Superior temporal gyrus (tissue), 1 donor: Measurements from ENCODE around the gene NUP210.

Experiments
- DNase-seq: peaks from one replicate; pipeline ENCODE4 v3.0.0-alpha.2; 2016; ENCODE audit errors: extremely low spot score

Gene NUP210

GRCh38 chr3:13275376-13276005 lies 144.6 kb downstream of the NUP210 start:
- no peak for DNase-seq

GRCh38 chr3:13274551-13275332 lies 145.4 kb downstream of the NUP210 start:
- no peak for DNase-seq

- DNase-seq = no peak
These were observed 146.0 kb downstream of the NUP210 start for GRCh38 chr3:13274125-13274524.

GRCh38 chr3:13273604-13274105 lies 146.5 kb downstream of the NUP210 start:
- DNase-seq = no peak

DNA sequence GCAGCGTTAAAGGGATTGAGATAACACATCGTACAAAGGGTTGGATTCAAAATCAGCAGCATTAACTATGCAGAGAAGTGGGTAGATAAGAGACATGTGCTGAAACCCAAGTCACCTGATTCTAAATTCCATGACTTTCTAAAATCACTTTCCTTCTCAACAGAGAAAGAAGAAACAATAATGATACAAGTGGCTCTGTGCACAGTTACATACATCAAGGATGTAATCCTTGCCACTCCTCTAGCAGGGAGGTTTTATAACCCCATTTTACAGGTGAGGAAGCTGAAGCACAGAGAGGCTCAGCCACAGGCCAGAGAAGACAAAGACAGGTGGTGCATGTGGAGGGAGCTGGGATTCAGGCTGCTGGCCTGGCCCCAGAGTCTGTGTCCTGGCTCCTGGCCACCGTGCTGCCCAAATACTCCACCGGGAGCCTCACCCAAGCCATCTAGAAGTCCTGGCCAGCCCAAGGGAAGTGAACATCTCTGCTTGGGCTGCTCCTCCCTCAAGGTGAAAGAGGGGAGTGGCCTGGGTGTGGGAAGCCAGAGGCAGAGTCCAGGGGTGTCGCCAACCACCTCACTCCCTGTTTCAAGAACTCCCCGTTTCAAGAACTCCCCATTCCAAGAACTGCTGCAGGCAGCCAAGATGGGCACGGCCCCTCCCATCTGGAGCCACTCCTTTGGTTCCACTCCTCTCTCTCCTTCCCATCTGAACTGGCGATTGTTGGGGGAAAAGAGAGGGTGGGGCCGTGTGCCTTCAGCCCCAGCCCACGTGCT lies 147.1 kb downstream of the NUP210 start:
- DNase-seq = no peak

- no peak for DNase-seq
These were observed 150.3 kb downstream of the NUP210 start for GRCh38 chr3:13269711-13270378.

GRCh38 chr3:13268961-13269441 lies 151.1 kb downstream of the NUP210 start:
- DNase-seq = no peak

DNA sequence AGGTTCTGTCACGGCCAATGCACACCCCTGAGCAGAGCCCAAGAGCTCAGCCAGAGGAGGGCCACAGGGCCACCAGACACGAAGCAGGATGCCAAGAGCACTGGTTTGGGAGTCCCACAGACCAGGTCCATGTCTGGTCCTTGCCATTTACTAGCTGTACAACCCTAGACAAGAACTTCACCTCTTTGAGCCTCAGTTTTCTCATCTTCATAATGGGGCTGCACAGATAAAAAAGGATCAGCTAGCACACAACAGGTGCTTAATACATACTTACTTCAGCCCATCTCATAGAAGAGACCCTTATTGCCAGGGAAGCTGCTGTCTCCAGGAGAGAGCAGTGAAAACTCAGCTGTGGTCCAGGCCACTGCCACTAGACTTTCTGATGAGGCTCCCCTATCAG lies 152.0 kb downstream of the NUP210 start:
- DNase-seq = no peak

DNA sequence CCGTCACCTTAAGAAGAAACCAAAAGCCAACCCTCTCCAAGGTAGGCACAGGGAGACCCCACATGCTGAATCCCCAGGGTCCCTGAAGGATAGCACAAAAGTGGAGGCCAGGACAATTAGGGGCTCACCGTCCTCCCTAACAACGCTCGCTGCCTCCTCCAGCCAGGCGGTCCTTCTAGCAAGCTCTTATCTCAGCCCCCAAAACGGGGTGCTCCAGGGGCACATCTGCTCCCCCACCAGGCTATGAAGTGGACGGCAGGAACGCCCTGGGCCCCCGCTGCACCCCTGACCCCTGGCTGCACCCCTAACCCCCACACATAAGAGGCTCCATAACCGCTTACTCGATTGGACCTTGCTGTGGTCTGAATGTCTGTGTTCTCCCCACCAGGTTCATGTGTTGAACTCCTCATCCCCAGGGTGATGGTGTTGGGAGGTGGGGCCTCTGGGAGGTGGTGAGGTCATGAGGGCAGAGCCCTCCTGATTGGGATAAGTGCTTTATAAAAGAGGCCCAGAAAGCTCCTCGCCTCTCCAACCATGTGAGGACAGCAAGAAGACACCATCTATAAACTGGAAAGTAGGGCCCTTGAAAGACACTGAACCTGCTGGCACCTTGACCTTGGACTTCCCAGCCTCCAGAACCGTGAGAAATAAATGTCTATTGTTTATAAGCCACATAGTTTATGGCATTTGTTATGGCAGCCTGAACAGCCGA lies 153.3 kb downstream of the NUP210 start:
- no peak for DNase-seq
